ENCODE measurements around the gene KLHL6.

- TF ChIP-seq CTCF (IDR thresholded peaks at IDR 0.05) = no peak
- no peak for TF ChIP-seq POLR2A (IDR thresholded peaks at IDR 0.05)
- no peak for TF ChIP-seq EP300 (IDR thresholded peaks at IDR 0.05; ENCODE audit: low read depth)
Measured at GRCh38 chr3:183534249-183534648, 21.3 kb downstream of the KLHL6 start.
